ENCODE results near the gene APLP2. TPM values are rescaled to one million over a fixed set of nuclear protein-coding genes. Genes with fewer than 3 reads are reported as not detected.
A peak's percentile ranks its signal among the peaks of the same experiment; 100 is the strongest.

Gene APLP2
- total RNA-seq, 4 donors from 2014 or later = 125 to 226 (median 158) TPM

GRCh38 chr11:130124096-130124495 is 54.4 kb downstream of the APLP2 start:
- peak in 1 of 2 donors; percentile 78 for DNase-seq (ENCODE audit: low spot score in 2 of 2)
- no peak overlapping the region for H3K4me3 ChIP-seq (ENCODE audit: low read depth, poor library complexity, severe bottlenecking)
- WGBS, 2 donors = 12 to 16% methylated on average over 4 of the region's 4 CpGs
- no peak for TF ChIP-seq CTCF (IDR thresholded peaks at IDR 0.05)
- no peak for TF ChIP-seq POLR2A (IDR thresholded peaks at IDR 0.05)
- intact Hi-C loops (cut with DNase I; ENCODE audit: low total_unique reads) = no loop called here

- intact Hi-C loops (cut with DNase I; ENCODE audit: low total_unique reads) = loop anchor here (5.0 kb wide), 1 partner anchor 193 kb away; no protein-coding TSS in a partner anchor
- TF ChIP-seq CTCF (IDR thresholded peaks at IDR 0.05) (no peak), POLR2A (IDR thresholded peaks at IDR 0.05) (no peak)
- DNase-seq (ENCODE audit: low spot score in 2 of 2) = no peak
- no peak overlapping the region for H3K4me3 ChIP-seq (ENCODE audit: low read depth, poor library complexity, severe bottlenecking)
- 90 to 92% methylated on average over 4 of the region's 4 CpGs for WGBS, 2 donors
These were observed 55.9 kb downstream of the APLP2 start for GRCh38 chr11:130125638-130126037.

- TF ChIP-seq CTCF (IDR thresholded peaks at IDR 0.05) (no peak), POLR2A (IDR thresholded peaks at IDR 0.05) (no peak)
- intact Hi-C loops (cut with DNase I; ENCODE audit: low total_unique reads) = loop anchor here (5.0 kb wide), 1 partner anchor 194 kb away; no protein-coding TSS in a partner anchor
- WGBS, 2 donors = 89 to 92% methylated on average over 5 of the region's 5 CpGs
- no peak for DNase-seq (ENCODE audit: low spot score in 2 of 2)
- H3K4me3 ChIP-seq (ENCODE audit: low read depth, poor library complexity, severe bottlenecking) = no peak overlapping the region
These were observed 56.8 kb downstream of the APLP2 start for GRCh38 chr11:130126516-130126915.

GRCh38 chr11:130127509-130127908 is 57.8 kb downstream of the APLP2 start:
- no peak for TF ChIP-seq CTCF (IDR thresholded peaks at IDR 0.05)
- no peak for TF ChIP-seq POLR2A (IDR thresholded peaks at IDR 0.05)
- no peak overlapping the region for H3K4me3 ChIP-seq (ENCODE audit: low read depth, poor library complexity, severe bottlenecking)
- intact Hi-C loops (cut with DNase I; ENCODE audit: low total_unique reads) = loop anchor here (5.0 kb wide), 1 partner anchor 195 kb away; no protein-coding TSS in a partner anchor
- DNase-seq (ENCODE audit: low spot score in 2 of 2) = no peak
- WGBS, 2 donors = 88 to 91% methylated on average over 4 of the region's 4 CpGs

- intact Hi-C loops (cut with DNase I; ENCODE audit: low total_unique reads) = loop anchor here (5.0 kb wide), 1 partner anchor 196 kb away; no protein-coding TSS in a partner anchor
- no peak overlapping the region for H3K4me3 ChIP-seq (ENCODE audit: low read depth, poor library complexity, severe bottlenecking)
- DNase-seq (ENCODE audit: low spot score in 2 of 2) = no peak
- TF ChIP-seq CTCF (IDR thresholded peaks at IDR 0.05) (no peak), POLR2A (IDR thresholded peaks at IDR 0.05) (no peak)
- 89 to 95% methylated on average over 2 of the region's 2 CpGs for WGBS, 2 donors
These were observed 58.9 kb downstream of the APLP2 start for GRCh38 chr11:130128626-130129025.

GRCh38 chr11:130129922-130130321 is 60.2 kb downstream of the APLP2 start:
- 87 to 95% methylated on average over 11 of the region's 11 CpGs for WGBS, 2 donors
- intact Hi-C loops (cut with DNase I; ENCODE audit: low total_unique reads) = loop anchor here (5.0 kb wide), 1 partner anchor 198 kb away; no protein-coding TSS in a partner anchor
- DNase-seq (ENCODE audit: low spot score in 2 of 2) = no peak
- H3K4me3 ChIP-seq (ENCODE audit: low read depth, poor library complexity, severe bottlenecking) = no peak overlapping the region
- TF ChIP-seq POLR2A (IDR thresholded peaks at IDR 0.05) (no peak), CTCF (IDR thresholded peaks at IDR 0.05) (no peak)
